A549 (cell line): ENCODE measurements around the gene DCLK1.

Experiments used
- MYC ChIP-seq: IDR thresholded peaks from 2 replicates; pipeline ENCODE4 v1.6.1; 2012; ENCODE audit warnings: mild to moderate bottlenecking, inconsistent platforms, low read length, improper control_type of control experiment, borderline replicate concordance
- TF ChIP-seq, protein P1 (sequence below): fragments of 200-600 bp; sonication (generic); IDR thresholded peaks from 2 replicates; pipeline ENCODE4 v1.6.1; 2016; ENCODE audit warnings: antibody characterized with exemption, mild to moderate bottlenecking, moderate library complexity

DNA sequence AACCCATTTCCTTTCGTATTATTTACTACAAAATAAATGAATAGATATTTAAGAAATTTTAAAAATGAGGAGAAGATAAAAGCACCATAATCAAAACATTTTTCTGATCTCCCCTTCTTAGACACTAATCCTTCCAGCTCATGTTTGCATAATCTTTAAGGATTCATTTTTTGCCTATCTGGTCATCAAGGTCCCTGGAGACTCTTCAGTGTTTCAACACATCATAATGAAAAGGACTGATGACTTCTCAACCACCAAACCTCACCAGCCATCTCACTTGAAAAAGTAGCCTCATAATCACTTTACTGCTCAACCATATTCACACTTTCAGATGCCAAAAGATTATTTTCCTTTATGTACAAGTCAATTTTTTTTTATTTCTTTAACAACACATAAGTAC is 80.1 kb downstream of the DCLK1 start:
- TF ChIP-seq, protein P1, sequence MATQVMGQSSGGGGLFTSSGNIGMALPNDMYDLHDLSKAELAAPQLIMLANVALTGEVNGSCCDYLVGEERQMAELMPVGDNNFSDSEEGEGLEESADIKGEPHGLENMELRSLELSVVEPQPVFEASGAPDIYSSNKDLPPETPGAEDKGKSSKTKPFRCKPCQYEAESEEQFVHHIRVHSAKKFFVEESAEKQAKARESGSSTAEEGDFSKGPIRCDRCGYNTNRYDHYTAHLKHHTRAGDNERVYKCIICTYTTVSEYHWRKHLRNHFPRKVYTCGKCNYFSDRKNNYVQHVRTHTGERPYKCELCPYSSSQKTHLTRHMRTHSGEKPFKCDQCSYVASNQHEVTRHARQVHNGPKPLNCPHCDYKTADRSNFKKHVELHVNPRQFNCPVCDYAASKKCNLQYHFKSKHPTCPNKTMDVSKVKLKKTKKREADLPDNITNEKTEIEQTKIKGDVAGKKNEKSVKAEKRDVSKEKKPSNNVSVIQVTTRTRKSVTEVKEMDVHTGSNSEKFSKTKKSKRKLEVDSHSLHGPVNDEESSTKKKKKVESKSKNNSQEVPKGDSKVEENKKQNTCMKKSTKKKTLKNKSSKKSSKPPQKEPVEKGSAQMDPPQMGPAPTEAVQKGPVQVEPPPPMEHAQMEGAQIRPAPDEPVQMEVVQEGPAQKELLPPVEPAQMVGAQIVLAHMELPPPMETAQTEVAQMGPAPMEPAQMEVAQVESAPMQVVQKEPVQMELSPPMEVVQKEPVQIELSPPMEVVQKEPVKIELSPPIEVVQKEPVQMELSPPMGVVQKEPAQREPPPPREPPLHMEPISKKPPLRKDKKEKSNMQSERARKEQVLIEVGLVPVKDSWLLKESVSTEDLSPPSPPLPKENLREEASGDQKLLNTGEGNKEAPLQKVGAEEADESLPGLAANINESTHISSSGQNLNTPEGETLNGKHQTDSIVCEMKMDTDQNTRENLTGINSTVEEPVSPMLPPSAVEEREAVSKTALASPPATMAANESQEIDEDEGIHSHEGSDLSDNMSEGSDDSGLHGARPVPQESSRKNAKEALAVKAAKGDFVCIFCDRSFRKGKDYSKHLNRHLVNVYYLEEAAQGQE = no peak
- TF ChIP-seq MYC = no peak
